ENCODE measurements around the gene RCVRN.

DNA sequence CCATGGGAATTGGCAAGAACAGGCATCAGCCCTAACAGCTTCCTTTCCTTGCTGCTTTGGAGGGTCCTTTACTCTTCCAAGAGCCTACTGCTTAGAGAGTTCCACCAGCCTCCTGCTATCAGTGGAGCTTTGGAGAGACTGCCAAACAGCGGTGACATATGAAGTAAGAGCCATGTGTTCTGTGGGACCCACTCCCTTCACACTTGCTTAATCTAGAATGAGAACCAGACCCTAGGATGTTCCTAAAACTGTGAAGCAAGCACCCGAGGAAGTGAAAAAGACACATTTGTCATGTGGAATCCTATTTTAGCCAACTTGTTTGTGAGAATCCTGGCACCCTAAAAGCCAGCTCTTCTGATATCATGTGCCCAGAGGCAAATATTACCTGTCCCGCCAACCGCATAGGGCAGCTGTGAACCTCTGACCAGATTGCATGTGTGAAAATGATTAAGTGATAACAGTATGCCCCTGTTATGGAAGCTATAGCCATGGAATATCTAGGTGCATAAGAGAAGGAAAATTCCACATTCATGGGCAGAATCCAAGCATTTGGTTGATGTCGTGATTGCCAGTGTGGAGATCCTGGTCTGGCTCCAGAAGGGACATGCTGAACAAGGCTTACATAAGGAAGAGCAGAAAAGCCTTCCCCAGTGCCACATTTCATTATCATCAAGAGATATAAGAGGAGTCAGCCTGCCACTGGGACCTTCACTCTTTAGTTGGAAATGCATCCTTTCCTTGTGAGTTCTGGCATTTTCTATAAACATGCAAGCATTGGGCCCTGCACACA is 18.7 kb downstream of the RCVRN start:
- TF ChIP-seq, protein P1, sequence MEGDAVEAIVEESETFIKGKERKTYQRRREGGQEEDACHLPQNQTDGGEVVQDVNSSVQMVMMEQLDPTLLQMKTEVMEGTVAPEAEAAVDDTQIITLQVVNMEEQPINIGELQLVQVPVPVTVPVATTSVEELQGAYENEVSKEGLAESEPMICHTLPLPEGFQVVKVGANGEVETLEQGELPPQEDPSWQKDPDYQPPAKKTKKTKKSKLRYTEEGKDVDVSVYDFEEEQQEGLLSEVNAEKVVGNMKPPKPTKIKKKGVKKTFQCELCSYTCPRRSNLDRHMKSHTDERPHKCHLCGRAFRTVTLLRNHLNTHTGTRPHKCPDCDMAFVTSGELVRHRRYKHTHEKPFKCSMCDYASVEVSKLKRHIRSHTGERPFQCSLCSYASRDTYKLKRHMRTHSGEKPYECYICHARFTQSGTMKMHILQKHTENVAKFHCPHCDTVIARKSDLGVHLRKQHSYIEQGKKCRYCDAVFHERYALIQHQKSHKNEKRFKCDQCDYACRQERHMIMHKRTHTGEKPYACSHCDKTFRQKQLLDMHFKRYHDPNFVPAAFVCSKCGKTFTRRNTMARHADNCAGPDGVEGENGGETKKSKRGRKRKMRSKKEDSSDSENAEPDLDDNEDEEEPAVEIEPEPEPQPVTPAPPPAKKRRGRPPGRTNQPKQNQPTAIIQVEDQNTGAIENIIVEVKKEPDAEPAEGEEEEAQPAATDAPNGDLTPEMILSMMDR (IDR thresholded peaks at IDR 0.05): no peak
- no peak for TF ChIP-seq POLR2AphosphoS5 (IDR thresholded peaks at IDR 0.05; ENCODE audit: low read depth, low read length)
- TF ChIP-seq, protein P2, sequence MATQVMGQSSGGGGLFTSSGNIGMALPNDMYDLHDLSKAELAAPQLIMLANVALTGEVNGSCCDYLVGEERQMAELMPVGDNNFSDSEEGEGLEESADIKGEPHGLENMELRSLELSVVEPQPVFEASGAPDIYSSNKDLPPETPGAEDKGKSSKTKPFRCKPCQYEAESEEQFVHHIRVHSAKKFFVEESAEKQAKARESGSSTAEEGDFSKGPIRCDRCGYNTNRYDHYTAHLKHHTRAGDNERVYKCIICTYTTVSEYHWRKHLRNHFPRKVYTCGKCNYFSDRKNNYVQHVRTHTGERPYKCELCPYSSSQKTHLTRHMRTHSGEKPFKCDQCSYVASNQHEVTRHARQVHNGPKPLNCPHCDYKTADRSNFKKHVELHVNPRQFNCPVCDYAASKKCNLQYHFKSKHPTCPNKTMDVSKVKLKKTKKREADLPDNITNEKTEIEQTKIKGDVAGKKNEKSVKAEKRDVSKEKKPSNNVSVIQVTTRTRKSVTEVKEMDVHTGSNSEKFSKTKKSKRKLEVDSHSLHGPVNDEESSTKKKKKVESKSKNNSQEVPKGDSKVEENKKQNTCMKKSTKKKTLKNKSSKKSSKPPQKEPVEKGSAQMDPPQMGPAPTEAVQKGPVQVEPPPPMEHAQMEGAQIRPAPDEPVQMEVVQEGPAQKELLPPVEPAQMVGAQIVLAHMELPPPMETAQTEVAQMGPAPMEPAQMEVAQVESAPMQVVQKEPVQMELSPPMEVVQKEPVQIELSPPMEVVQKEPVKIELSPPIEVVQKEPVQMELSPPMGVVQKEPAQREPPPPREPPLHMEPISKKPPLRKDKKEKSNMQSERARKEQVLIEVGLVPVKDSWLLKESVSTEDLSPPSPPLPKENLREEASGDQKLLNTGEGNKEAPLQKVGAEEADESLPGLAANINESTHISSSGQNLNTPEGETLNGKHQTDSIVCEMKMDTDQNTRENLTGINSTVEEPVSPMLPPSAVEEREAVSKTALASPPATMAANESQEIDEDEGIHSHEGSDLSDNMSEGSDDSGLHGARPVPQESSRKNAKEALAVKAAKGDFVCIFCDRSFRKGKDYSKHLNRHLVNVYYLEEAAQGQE (IDR thresholded peaks at IDR 0.05; ENCODE audit: insufficient read depth in 1 of 2, low read depth in 2 of 2, low read length in 1 of 2): no peak

Data from Panc1 (cell line).